IPS DF 4.7 (cell line): ENCODE measurements around the gene TNP2.

Experiments used
- DNase-seq: peaks from one replicate; pipeline ENCODE4 v3.0.0-alpha.2; 2013; ENCODE audit warnings: low spot score; ENCODE audit errors: extremely low read depth

The TNP2 gene

DNA sequence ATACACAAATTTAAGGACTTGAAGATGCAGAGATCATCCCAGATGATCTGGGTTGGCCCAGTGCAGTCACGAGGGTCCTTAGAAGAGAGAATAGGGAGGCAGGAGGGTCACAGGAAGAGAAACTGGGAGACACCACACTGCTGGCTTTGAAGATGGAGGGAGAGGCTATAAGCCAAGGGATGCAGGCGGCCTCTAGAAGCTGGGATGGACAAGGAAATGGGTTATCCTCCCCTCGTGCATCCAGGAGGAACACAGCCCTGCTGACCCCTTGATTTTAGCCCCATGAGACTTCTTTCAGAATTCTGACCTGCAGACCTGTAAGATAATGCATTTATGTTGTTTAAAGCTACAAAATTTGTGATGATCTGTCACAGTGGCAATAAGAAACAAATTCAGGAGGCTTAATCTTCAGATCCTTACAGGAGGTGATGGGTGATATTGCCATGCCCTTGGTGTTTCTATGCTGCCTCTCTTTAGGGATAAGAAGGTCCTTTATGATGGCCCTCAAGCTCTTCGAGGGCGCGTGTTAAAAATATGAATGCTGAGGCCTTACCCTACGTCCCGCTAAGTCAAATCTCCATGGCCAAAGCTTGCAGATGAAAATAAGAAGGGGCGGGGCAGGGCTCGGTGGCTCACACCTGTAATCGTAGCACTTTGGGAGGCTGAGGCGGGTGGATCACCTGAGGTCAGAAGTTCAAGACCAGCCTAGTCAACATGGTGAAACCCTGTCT, 8.6 kb upstream of the TNP2 start:
- no peak for DNase-seq

DNA sequence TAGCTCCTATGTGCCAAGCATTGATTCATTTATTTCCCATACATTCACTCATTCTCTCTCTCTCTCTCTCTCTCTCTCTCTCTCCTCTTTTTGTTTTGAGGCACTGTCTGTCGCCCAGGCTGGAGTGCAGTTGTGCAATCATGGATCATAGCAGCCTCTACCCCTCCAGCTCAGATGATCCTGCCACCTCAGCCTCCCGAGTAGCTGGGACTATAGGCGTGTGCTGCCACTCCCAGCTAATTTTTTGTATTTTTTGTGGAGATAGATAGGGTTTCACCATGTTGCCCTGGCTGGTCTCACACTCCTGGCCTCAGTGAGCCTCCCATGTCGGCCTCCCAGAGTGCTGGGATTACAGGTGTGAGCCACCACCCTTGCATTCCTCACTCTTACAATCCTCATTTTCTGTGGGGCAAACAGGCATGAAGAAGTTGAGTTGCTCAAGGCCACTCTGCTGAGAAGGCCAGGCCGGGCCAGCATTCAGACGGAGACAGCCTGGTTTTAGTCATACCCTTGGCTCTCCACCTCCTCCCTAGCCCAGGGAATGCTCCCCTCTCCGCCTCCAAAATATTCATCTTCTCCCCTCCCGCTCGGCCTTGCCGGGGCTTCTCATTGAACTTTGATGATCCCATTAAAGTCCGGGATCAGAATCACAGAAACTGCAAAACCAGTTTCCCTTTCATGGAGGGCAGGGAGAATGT, 7.9 kb upstream of the TNP2 start:
- DNase-seq, result no peak

DNA sequence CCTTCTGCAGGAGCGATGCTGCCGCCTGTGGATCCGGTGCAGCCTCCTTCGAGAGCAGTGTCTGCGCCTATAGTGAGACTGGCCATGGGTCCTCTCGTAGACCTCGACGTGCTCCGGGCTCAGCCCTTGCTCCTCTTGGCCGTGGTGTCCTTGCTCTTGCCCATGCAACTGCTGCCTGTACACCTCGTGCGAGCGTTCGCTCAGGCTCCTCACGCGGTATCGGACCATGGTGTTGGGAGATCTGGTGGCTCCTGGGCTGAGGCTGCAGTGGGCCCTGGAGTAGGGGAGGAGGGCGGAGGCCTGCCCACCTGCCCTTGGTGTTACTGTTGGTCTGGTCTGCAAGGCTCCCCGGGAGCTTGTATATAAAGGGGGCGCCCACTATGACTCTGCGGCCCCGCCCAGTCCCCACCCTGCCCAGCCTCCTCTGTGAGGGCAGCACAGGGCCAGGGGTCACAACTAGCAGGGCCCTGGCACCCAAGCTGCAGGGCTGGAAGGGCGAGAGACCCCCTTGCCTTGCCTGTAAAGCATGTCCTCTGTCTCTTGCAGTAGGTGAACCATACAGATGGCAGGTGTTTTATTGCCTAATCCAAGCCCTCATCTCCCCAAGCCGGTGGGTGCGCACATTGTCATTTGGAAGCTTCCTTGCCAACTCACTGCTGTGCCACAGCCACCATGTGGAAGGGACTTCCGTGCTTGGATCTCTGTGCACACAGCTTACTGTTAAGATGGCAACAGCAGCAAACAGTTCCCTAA, 7.2 kb upstream of the TNP2 start, which contains the start of gene PRM2:
PRM2 (minus strand) TSS at position 338 of the 753 bp plus-strand sequence; CDS start at position 228, 110 bp downstream.
- DNase-seq, result no peak

DNA sequence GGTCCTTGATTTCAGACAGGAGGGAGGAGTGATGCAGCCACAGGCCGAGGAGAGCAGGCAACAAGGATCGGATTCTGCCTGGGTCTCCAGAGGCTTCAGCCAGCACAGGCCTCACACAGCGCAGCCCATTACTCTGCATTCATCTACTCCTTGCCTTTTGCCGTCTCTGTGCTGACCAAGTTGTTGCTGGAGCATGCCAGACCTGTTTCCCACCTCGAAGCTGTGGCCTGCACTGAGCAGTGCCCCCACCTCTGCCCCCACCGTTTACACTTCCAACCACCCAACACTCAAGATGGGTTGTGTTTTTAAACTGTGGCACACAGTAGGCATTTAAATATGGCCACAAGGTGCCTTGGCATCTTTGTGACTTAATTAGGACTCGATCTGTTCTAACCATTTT, 5.8 kb upstream of the TNP2 start:
- no peak for DNase-seq

DNA sequence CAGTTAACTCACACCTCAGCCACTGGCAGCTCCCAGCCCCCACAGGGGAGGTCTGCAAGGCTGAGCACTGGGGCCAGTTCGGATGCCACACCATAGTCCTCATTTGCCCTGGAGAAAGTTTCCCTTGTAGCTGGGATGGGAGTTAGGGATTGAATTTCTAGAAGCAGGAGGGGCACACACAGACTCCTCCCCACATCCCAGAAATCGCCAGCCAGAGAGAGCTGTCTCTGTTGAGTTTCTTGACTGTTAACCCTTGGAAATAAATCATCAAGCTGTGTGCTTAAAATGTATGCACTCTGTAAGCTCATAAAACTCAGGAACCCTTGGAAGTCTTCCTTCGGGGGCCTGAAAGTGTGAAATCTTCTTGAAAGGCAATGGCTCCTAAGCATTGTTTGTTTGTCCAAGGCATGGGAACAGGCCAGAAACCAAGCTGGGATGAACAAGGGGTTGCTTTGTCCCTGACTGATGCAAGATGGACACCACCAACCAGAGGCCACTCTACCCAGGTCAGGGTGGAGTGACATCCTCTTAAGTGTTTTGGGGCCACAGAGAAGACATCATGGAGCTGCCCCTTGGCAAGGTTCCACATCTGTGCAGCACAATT, 4.7 kb upstream of the TNP2 start:
- no peak for DNase-seq

DNA sequence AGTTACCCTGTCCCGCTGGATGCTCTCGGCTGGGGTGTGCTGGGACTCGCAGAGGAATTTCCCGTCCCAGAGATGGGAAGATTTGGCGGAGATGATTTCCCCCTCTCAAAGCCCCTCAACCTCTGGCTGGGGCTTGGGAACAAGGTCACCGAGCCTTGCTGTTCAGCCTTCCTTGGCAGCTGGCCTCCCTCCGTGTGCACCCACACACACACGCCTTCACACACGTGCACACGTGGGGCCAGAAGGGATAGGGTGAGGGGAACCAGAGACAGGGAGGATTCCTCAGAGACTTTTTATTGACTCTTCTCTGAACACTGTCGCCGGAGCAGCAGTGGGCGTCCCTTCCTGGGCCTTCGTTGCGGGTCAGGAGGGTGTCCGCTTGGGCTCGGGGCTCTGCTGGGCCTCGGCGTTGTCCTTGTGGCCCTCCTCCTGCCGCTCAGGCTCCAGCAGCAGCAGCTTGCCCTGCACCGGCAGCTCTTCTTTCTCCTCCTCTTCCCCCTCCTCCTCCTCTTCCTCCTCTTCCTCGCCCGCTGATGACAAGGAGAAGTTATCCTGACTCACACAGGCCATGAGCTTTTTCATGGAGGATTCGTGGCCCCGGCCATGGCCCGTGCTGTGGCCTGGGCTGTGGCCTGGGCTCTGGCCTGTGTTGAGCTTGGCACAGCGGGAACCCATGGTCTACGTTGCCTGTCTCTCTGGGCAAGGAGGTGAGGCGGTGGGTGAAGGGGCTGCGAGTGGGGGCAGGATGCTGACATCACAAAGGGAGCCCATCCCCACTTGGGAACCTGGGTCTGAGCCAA, 4.0 kb upstream of the TNP2 start, which contains the start of gene PRM3:
PRM3 (minus strand) TSS at position 709 of the 800 bp plus-strand sequence; CDS start at position 675, 34 bp downstream.
- no peak for DNase-seq

DNA sequence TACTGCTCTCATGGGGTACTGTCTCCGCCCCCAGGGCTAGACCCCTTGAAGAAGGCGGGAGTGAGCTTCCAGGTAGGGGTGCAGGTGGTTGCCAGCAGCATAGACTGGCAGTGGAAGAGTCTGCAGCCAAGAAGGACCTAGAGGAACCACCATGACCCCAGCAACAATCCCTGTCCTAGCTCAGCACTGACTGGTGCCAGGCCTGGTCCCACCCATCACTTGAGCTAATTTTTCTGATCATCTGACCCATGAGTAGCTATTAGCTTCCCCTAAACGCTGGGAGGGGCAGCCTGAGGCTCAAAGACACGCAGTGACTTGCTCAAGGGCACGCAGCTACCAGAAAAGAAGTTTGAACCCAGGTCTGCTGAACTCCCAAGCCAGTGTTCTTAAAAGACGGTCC, 3.4 kb upstream of the TNP2 start:
- no peak for DNase-seq

DNA sequence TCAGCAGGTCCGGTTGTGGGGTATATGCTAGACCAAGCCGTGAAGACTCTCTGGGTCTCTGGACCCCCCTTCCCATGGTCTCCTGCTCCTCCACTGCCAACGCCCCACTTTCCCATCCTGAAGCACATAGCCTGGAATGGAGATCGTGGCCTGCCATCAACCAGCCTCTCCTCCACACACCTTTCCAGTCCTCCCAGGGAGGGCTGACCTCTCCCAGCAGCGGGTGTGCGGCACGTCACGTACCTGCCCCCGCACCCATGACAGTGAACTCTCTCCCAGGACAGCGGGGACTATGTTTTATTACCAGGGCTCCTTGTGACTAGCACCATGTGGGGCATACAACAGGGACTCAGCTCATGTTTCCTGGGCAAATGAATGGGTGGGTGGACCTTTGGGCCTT, 2.5 kb upstream of the TNP2 start:
- no peak for DNase-seq

DNA sequence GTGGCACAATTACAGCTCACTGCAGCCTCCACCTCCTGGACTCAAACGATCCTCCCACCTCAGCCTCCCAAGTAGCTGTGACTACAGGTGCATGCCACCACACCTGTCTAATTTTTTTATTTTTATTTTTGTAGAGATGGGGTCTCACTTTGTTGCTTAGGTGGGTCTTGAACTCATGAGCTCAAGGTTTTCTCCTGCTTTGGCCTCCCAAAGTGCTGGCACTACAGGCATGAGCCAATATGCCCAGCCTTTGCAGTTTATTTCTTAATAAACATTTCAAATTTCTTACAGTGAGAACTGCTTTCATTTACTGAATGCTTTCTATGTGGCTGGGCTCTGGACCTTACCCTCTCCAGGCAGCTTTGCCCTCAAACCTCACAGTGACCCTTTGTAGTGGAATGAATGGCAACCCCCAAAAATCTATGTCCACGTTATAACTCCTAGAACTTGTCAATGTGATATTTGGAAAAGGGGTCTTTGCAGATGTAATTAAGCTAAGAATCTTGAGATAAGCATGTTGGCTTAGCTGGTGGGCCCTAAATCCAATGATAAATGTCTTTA, 1.6 kb upstream of the TNP2 start:
- no peak for DNase-seq

DNA sequence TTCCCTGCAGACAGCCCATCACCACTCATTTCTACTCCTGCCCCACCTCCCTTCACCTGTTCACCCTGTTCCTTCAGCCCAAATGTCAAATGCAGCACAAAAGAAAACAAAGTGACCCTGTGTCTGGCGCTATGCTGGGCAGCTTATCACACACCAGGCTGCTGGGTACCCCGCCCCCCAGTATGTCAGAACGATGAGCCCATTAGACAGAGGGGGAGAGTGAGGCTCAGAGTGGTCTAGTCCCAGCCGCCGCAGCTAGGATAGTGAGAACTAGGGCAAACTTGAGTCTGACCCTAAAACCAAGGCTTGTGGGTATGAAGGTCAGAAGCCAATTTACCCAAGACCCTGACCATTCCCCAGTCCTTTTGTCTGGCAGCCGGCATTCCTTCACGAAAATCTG, 4.0 kb downstream of the TNP2 start:
- no peak for DNase-seq

DNA sequence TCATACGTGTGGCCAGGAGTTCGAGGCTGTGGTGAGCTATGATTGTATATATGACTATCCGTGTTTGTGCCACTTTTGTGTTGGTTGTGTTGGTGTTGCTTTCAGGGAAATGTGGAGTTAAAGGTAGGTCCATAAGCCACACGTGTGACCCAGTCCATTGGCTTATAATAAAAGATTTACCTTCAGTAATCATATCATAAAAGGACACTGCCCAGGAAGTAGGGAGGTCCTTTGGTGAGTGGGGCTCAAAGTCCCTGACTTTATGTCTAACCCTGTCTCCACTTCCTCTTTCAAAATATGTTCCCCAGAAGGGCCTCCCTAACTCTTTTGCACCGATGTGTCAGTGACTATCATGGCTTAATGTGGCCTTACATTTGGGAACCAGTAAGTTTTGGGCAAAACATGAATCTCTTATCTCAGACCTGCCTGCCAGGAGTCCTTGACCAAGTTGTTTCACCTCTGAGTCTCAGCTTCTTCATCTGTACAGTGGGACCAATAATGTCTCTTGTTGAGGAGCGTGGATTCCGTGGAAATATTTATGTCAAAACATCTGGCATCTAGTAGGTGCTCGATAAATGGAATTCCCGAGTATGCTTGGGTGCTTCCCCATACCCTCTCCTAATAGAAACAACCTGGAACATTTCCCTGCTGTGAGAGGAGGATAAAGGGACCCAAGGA, 4.8 kb downstream of the TNP2 start:
- no peak for DNase-seq

DNA sequence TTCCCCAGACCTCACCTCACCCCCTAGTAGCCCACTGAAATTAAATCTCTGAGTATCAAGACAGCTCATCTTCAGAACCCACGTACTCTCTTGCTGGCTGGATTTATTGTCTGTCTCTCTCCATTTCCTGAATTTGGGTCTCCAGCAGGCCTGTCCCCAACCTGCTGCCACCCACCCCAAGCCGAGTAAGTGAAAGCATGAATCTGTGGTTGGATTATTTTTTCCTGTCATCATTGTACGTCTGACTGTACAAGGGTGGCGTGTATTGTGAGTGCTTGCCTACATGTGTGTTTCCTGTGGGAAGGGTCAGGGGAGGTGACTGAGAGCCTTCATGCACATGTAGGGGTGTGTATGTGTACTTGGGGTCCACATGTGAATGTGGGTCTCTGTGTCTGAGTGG, 5.4 kb downstream of the TNP2 start:
- DNase-seq, result no peak

DNA sequence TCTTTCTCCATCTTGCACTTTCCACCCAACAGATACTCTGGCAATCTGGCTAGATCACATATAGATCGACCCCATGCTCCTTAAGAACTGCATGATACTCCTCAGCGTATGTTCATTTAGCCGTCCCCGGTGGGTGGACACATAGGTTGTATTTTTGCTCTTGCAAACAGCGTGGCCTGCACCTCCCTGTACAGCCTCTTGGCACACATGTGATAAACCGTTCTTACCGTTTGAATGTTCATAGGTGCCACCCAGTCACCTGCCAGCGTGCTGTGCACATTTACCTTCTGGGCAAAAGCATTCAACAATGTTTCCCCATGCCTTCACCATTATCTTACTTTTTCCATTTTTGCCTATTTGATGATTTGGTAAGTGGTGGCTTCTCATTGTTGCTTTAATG, 6.2 kb downstream of the TNP2 start:
- DNase-seq, result no peak

DNA sequence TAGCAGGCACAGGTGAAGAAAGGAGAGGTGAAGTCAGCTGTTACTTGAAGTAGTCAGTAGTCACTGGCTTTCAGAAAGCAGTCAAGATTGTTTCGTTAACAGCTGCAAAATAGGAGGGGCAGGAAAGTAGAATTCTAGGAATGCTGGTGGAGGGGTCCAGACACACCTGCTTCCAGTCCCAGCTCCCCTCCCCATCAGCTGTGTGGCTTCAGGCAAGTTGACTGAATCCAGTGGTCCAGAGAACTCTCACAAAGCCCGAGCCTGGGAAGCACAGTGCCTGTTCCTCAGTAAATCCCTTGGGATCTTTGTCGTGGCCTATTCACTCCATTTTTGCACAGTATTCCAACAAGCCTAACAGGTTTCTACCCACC, 8.5 kb downstream of the TNP2 start:
- DNase-seq, result no peak

DNA sequence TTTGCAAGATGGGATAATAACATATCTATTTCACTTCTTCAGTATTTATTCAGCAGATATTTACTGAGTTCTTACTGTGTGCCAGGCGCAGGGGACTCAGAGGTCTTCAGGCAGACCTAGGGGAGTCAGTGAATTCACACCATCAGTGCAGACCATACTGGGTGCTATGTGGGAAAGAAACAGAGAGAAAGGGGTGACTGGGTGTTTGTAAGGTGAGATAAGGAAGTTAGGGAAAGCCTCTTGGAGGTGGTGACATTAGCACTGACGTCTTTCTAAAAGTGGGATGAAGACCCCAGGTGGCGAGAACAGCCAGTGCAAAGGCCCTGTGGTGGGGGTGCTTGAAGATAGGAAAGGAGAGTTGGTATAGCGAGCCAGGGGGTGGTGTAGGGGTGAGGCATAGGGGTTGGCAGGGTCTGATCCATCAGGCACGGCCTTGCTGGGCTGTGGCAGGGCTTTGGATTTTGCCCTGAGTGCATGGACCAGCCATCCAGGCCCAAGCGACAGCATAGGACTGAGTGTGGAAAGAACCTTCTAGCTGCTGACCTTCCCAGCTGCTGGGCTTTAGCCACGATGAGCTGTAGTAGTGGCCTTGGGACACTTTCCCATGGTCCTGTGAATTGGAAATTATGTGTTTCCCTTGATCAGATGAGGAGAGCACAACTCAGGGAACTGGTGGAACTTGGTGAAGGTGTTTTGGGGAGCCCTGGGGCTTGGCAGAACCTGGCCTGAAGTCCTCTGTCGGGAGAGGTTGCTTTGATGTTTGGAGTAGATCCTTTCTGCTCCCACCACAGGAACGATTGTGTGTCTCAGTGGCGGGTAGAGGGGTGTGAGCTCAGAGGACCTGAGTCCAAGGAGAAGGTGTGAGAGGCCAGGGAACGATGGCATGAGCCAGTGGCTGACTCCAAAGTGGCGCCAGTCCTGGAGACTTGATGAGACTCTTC, 9.2 kb downstream of the TNP2 start:
- no peak for DNase-seq

DNA sequence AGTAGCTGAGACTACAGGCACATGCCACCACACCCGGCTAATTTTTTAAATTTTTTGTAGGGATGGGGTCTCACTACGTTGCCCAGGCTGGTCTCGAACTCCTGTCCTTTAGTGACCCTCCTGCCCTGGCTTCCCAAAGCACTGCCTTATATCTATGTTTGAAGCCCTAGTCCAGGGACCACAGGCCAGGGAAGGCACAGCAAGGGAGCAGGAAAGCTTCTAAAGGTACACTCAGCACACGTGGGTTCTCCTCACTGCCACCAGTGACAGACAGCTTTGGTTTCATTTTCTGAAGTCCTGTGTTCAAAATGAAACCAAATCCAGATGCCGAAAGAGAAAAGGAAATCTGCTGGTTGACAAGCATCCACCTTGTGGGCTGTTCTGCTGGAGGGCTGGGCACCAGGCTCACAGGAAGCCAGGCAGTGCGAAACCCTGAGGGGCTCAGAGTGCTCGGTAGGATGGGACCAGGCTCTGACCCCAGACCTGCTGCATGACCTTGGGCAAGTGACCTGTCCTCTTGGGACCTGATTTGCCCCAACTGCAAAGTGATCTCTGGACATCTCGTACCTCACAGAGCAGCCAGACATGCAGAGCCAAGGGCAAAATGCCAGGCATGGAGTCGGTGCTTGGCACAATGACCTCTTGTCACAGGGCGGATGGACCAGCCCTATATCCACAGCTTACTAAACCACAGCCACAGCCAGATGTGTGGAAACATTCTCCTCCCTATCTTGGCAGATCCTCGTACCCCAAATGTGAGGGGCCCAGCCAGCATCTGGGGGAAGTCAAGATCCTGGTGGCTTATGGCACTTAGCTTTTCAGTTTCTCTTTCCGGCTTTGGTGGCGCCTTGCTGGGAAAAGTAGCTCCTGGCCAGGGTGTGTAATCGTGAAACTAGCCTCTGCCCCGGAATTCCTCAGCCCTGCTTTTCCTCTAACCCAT, 10.3 kb downstream of the TNP2 start:
- no peak for DNase-seq

DNA sequence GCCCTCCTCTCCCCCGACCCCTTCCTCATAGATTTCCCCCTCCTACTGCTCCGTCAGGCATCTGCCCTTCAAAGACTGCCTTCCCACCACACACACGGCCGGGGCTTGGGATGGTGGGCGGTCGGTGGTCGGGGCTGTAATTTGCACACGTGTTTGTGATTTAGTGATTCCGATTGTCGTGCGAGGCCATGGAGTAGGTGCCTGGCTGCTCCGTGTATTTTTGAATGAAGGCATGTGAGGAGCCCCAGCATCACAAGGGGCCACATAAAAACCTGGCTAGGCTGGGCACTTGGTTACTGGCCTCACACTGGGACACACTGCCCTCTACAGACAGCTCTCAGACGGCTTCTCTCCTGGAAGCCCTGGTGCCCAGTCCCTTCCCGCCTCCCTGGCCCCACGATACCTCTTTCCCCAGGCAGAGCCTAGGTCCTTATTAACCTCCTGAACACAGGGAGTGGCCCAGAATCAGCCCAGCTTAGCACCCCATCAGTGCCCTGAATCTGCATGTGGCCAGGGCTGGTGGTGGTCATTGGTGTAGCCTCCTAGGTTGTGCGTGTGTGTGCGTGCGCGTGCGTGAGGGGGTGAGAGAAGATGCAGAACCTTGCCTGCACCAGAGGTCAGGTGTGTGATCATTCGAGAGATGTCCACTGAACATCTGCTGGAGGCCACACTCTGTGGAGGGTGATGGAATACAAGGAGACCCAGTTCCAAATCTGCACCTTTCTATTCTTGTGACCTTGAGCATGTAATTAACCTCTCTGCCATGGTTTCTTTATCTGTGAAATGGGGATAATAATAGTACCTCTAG, 11.8 kb downstream of the TNP2 start:
- no peak for DNase-seq
